Right lobe of liver (tissue), 6 donors: ENCODE results near the gene PRRC1. TPM values are rescaled to one million over a fixed set of nuclear protein-coding genes. Genes with fewer than 3 reads are reported as not detected.

Experiments
- ATAC-seq, 4 donors: fragments of 200-7000 bp; cut with Tn5 transposase; one replicate each; pipeline ENCODE4 v1.9.1; 2020; ENCODE audit warnings: mild to moderate bottlenecking in 4 of 4, moderate library complexity in 4 of 4
- DNase-seq, 3 donors: peaks; one replicate each; pipeline ENCODE4 v3.0.0-alpha.2; 2020
- H3K27ac ChIP-seq, 3 donors: fragments of 200-600 bp; one replicate each; pipeline ENCODE4 v1.8.0; 2022
- H3K27me3 ChIP-seq, 2 donors: fragments of 200-600 bp; one replicate each; pipeline ENCODE4 v1.8.0; 2022
- H3K36me3 ChIP-seq, 4 donors: fragments of 200-600 bp; sonication (generic) in 1 of 4; one replicate each; pipeline versions ENCODE4 v1.5.1 to v1.8.0; 2017 to 2022; ENCODE audit warnings: control low read depth in 1 of 4
- H3K4me1 ChIP-seq, 4 donors: fragments of 200-600 bp; sonication (generic) in 1 of 4; one replicate each; pipeline versions ENCODE4 v1.5.1 to v1.8.0; 2017 to 2022; ENCODE audit warnings: control low read depth in 1 of 4
- H3K4me3 ChIP-seq, 3 donors: fragments of 200-600 bp; one replicate each; pipeline ENCODE4 v1.8.0; 2022
- H3K9me3 ChIP-seq, 4 donors: fragments of 200-600 bp; sonication (generic) in 1 of 4; one replicate each; pipeline versions ENCODE4 v1.5.1 to v1.8.0; 2017 to 2022; ENCODE audit warnings: control low read depth in 1 of 4
- POLR2A ChIP-seq: fragments of 450-650 bp; IDR thresholded peaks from one replicate; pipeline ENCODE4 v1.6.1; 2017; ENCODE audit warnings: antibody characterized with exemption, mild to moderate bottlenecking
- WGBS: methylation state at CpG from one replicate; pipeline ENCODE4 v1.1.6; 2018; ENCODE audit warnings: low coverage, low lambda C conversion rate; ENCODE audit not compliant: insufficient coverage; ENCODE audit errors: missing lambda C conversion rate; 5-methylcytosine and 5-hydroxymethylcytosine counted together
- intact Hi-C, 2 donors: fragments of 100-400 bp; cut with DNase I; formaldehyde crosslinking; loops; one replicate each; pipeline versions ENCODE4 v1.11.2 to v1.14.1; 2022
- total RNA-seq, 6 experiments: library from RNA; depleted of rRNA in 2 of 6; stranded (reverse); fragments of >200 nt in 2 of 6; fragmentation: NEBNext Ultra II Directional in 3 of 6; extraction: Animal tissue kit (Norgen Biotek cat#: 25700) in 3 of 6; gene quantifications; one replicate each; pipeline versions ENCODE4 v1.1.0 to v1.2.4, GENCODE V29; 2016 to 2023
- TF ChIP-seq, protein P1 (sequence below), 4 donors: fragments of 200-600 bp in 3 of 4; fragments of 450-650 bp in 1 of 4; IDR thresholded peaks; one replicate each; pipeline versions ENCODE4 v1.5.1 to v1.8.0; 2016 to 2022; ENCODE audit warnings: antibody characterized with exemption in 4 of 4, mild to moderate bottlenecking in 2 of 4
- donor health status: DM: no; HTN: yes; CAD: no.
- donor health status: DM: no; HTN: no; CAD: no.
- donor health status: DM: no; HTN: no; CAD: no.
- donor health status: DM: no; HTN: yes; CAD: no.
- donor health status: DM: no; HTN: yes; CAD: no.

PRRC1 gene
- total RNA-seq, 6 experiments from 2014 or later = 18.5 to 36.9 (median 31.4) TPM

DNA sequence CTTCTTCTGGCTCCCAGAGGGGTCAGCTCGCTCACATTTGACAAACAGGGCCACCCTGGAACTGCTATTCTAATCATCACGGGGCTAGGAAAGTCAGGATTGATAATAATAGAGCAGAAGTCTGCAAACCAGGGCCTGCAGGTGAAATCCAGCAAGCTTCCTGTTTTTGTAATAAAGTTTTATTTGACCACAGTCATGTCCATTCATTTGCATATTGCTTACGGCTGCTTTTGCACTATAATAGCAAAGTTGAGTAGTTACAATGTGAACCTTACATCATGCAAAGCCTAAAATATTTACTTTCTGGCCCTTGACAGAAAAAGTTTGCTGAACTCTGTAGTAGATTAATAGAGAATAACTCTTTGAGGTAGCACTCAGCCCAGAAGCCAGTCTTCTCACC lies 68.2 kb downstream of the PRRC1 start:
- TF ChIP-seq, protein P1, sequence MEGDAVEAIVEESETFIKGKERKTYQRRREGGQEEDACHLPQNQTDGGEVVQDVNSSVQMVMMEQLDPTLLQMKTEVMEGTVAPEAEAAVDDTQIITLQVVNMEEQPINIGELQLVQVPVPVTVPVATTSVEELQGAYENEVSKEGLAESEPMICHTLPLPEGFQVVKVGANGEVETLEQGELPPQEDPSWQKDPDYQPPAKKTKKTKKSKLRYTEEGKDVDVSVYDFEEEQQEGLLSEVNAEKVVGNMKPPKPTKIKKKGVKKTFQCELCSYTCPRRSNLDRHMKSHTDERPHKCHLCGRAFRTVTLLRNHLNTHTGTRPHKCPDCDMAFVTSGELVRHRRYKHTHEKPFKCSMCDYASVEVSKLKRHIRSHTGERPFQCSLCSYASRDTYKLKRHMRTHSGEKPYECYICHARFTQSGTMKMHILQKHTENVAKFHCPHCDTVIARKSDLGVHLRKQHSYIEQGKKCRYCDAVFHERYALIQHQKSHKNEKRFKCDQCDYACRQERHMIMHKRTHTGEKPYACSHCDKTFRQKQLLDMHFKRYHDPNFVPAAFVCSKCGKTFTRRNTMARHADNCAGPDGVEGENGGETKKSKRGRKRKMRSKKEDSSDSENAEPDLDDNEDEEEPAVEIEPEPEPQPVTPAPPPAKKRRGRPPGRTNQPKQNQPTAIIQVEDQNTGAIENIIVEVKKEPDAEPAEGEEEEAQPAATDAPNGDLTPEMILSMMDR (IDR thresholded peaks at IDR 0.05) = no peak
- Histone ChIP-seq H3K27me3 (no peaks in the 10 kb centered on the region), H3K9me3 (no peaks in the 10 kb centered on the region), H3K4me3 (no peak overlapping the region), H3K4me1 (no peaks in the 10 kb centered on the region), H3K27ac (no peak overlapping the region), H3K36me3 (no peaks in the 10 kb centered on the region)
- ATAC-seq (no peak), DNase-seq (no peak)
- 43% methylated on average over 3 of the region's 3 CpGs for WGBS
- intact Hi-C loops = no loop called here

DNA sequence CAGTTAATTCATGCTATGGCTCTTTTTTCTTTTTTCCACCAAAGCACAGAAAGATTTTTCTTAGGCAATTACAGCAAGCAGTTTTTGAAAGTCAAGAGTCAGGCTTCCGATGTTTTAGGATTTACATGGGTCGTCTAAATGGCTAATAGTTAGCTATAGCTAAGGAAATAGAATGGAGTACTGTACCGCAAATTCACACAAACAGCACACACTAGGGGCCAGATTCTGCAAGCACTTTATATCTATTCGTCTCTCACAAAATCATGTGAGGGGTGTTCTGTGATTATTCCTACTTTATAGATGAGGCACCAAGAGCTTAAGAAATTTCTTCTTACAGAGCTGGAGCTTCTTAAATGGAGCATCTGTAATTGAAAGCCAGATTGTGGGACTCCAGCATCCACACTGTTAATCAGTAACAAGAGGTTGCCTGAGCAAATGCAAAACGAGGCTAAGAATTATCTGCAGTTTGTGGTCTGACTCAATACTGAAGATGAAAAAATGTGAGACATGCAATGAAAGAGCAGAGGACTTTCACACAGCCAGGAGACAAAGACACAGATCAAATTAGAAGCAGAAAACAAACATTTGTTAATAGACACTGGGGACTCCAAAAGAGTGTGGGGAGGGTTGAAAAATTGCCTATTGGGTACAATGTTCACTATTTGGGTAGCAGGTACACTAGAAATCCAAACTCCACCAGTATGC lies 68.8 kb downstream of the PRRC1 start:
- H3K4me1 ChIP-seq = no peaks in the 10 kb centered on the region
- H3K4me3 ChIP-seq = no peak overlapping the region
- no peak for TF ChIP-seq POLR2A
- TF ChIP-seq, protein P1 (IDR thresholded peaks at IDR 0.05) = no peak
- DNase-seq = no peak
- H3K9me3 ChIP-seq = no peaks in the 10 kb centered on the region
- intact Hi-C loops = no loop called here
- 32% methylated on average over 5 of the region's 5 CpGs for WGBS
- no peaks in the 10 kb centered on the region for H3K36me3 ChIP-seq
- no peaks in the 10 kb centered on the region for H3K27me3 ChIP-seq
- no peak for ATAC-seq
- H3K27ac ChIP-seq = no peak overlapping the region

- Histone ChIP-seq H3K27ac (no peak overlapping the region), H3K4me3 (no peak overlapping the region), H3K9me3 (no peaks in the 10 kb centered on the region), H3K36me3 (no peaks in the 10 kb centered on the region), H3K4me1 (no peaks in the 10 kb centered on the region), H3K27me3 (no peaks in the 10 kb centered on the region)
- TF ChIP-seq, protein P1 (IDR thresholded peaks at IDR 0.05) = no peak
- no peak for TF ChIP-seq POLR2A
- intact Hi-C loops = no loop called here
- ATAC-seq = no peak
- DNase-seq = no peak
Observed at GRCh38 chr5:127586811-127587210, 69.4 kb downstream of the PRRC1 start.

DNA sequence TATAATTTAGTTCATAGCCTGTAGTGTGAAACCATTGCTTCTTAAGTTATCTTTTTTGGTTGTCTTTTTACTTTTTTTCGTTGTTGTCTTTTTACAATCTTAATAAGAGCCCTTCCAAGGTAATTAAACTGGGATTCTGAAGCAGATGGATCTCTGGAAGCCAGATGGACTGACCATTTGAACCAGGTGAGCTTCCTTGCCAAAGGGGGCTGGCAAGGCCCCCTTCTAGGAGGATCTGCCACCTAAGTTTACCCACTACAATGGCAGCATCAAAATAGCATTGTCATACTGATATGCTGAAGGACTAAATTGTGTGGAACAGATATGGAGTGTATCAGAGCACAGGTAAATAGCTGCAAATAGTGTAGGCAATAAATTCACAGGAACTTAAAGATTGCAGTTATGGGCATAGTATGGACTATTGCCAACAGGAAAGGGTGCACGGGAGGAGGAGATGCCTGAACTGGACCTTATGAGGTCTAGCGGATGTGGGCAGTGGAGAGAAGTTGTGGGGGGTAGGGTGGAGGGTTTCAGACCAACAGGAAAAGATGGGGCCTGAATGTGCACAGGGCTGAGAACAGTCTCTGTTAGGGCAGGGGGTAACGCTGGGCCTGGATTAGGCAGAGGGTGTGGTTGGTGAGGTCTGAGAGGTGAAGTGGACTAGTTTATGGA lies 69.9 kb downstream of the PRRC1 start:
- Histone ChIP-seq H3K9me3 (no peaks in the 10 kb centered on the region), H3K4me3 (no peak overlapping the region), H3K36me3 (no peaks in the 10 kb centered on the region), H3K27ac (no peak overlapping the region), H3K4me1 (no peaks in the 10 kb centered on the region), H3K27me3 (no peaks in the 10 kb centered on the region)
- intact Hi-C loops = no loop called here
- no peak for DNase-seq
- TF ChIP-seq POLR2A = no peak
- TF ChIP-seq, protein P1 (IDR thresholded peaks at IDR 0.05) = no peak
- ATAC-seq = no peak
- WGBS = 53% methylated on average over 4 of the region's 4 CpGs
